Activated CD4-positive, alpha-beta memory T cell treated with anti-CD3 and anti-CD28 coated beads, Interleukin-2, amount 10 ng/mL, durations not matched to agents 7 days and 5 days (primary cell): Measurements from ENCODE around the gene CDH11. TPM values are rescaled to one million over a fixed set of nuclear protein-coding genes. Genes with fewer than 3 reads are reported as not detected.

ENCODE experiments used
- CTCF ChIA-PET: fragments of 350-600 bp; sonication (Branson Sonifier 250); formaldehyde crosslinking; loops from one replicate; lab custom pipeline; 2021; ENCODE audit warnings: antibody characterized with exemption, inconsistent platforms; lab: Charles Lee
- POLR2A ChIA-PET: fragments of 350-600 bp; sonication (Branson Sonifier 250); formaldehyde crosslinking; loops from one replicate; lab custom pipeline; 2021; ENCODE audit warnings: antibody characterized with exemption; lab: Charles Lee
- DNase-seq: peaks from one replicate; pipeline ENCODE4 v3.0.0-alpha.2; 2020
- H3K27ac Mint-ChIP-seq: one replicate; pipeline ENCODE4 v1.8.0; 2021; ENCODE audit warnings: mild to moderate bottlenecking, mixed read lengths
- H3K27me3 Mint-ChIP-seq: one replicate; pipeline ENCODE4 v1.8.0; 2021; ENCODE audit warnings: mixed read lengths
- H3K36me3 Mint-ChIP-seq: one replicate; pipeline ENCODE4 v1.8.0; 2021; ENCODE audit warnings: low read depth, mixed read lengths
- H3K4me1 Mint-ChIP-seq: one replicate; pipeline ENCODE4 v1.8.0; 2021; ENCODE audit warnings: mixed read lengths
- H3K4me3 Mint-ChIP-seq: one replicate; pipeline ENCODE4 v1.8.0; 2021; ENCODE audit warnings: mild to moderate bottlenecking, mixed read lengths
- H3K9me3 Mint-ChIP-seq: one replicate; pipeline ENCODE4 v1.8.0; 2021; ENCODE audit warnings: mixed read lengths
- total RNA-seq, 2 experiments: library from RNA; stranded (reverse); gene quantifications; one replicate each; pipeline ENCODE4 v1.2.3, GENCODE V29; 2021

The CDH11 gene
- total RNA-seq, 2 experiments from 2014 or later, result not detected

DNA sequence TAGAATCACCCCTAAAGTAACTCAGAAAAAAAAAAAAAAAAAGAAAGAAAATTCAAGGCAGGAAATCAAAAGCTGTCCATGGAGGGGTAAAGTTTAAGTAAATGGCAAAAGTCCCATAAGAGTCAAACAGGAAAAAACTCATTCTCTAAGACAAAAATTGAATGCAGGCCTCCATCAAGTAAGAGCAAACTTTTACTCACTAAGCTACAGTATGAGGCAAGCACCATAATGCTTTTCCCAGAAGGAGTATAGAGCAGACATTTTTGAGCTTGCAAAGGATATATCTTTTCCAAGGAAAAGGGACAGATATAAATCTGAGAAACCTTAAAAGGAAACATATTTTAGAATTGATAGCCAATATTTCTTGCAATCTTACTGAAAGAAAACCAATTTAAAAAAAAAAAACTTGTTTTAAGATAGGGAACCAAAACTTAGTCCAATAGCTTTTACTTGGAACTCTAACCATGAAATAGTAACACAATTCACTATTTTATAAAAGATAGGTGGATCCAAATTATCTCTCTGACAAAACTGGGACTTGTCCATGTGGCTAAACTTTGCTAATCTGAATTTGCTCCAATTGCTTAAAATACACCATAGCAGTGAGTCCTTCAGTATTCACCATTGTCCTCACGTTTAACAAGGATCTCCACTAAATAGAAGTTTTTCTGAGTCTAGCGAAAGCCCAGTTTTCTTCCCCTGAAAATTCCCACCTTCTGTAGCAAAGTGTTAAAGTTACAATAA, 99.8 kb downstream of the CDH11 start:
- H3K4me3 Mint-ChIP-seq, result no peak overlapping the region
- no peaks in the 10 kb centered on the region for H3K36me3 Mint-ChIP-seq
- no peaks in the 10 kb centered on the region for H3K4me1 Mint-ChIP-seq
- ChIA-PET POLR2A (no interaction called here), CTCF (no interaction called here)
- DNase-seq, result no peak
- H3K27ac Mint-ChIP-seq, result no peak overlapping the region
- H3K9me3 Mint-ChIP-seq, result peaks cover 2% of the 10 kb centered on the region
- H3K27me3 Mint-ChIP-seq, result no peaks in the 10 kb centered on the region

DNA sequence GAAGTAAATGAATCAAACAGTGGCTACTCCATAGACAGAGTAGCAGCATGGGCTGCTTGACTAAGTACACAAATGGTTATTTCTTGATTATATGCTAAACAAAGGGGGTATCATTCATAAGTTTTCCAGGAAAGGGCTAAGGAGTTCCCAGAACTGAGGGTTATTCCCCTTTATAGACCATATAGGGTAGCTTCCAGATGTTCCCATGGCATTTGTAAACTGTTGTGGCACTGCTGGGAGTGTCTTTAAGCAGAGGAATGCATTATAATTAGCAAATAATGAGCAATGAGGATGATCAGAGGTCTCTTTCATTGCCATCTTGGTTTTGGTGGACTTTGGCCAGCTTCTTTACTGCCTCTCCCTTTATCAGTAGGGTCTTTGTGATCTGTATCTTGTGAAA, 105.1 kb downstream of the CDH11 start:
- POLR2A ChIA-PET, result no interaction called here
- Mint-ChIP-seq H3K36me3 (no peaks in the 10 kb centered on the region), H3K27ac (no peak overlapping the region), H3K9me3 (peaks cover 5% of the 10 kb centered on the region), H3K27me3 (no peaks in the 10 kb centered on the region), H3K4me3 (no peak overlapping the region), H3K4me1 (no peaks in the 10 kb centered on the region)
- CTCF ChIA-PET, result no interaction called here
- DNase-seq, result no peak

DNA sequence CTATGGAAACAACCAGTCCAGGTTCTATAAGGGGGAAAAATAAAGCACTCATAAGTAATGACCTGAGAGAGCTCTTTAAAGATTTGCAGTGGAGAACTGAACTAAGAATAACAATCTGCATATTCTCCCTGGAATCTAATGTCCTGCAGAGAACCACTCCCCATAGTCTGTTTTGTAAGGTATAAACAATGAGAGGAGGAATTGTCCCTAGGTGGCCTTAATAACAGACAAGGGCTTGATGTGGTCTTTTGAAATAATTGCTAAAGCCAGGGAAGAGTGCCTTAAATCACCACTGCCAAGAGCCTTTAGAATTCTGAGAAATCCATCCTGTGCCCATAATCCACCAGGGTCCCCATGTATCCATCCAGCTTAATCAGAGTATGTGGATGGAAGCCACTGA, 106.3 kb downstream of the CDH11 start:
- Mint-ChIP-seq H3K4me3 (no peak overlapping the region), H3K9me3 (peaks cover 5% of the 10 kb centered on the region), H3K27me3 (no peaks in the 10 kb centered on the region), H3K36me3 (no peaks in the 10 kb centered on the region), H3K27ac (no peak overlapping the region), H3K4me1 (no peaks in the 10 kb centered on the region)
- DNase-seq, result no peak
- CTCF ChIA-PET, result no interaction called here
- POLR2A ChIA-PET, result no interaction called here

DNA sequence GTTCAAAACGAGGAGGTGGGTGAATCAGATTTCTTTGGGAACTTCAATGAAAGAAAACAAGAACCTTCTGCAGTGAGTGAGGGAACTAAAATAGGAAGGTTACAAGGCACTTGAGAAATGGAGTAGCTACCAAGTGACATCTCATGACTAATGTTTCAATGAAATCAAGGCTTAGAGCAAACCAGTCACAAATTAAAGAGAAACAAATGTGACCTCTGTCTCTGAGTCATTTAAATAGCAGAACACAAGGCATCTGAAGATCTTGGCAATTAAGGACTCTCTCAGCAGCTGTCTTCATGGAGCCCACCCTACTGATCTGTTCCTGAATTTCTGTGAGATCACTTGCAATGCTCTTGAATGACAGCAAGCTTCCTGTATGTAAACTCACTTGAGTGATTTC, 109.5 kb downstream of the CDH11 start:
- H3K4me1 Mint-ChIP-seq, result no peaks in the 10 kb centered on the region
- no peak overlapping the region for H3K4me3 Mint-ChIP-seq
- ChIA-PET CTCF (no interaction called here), POLR2A (no interaction called here)
- H3K27ac Mint-ChIP-seq, result no peak overlapping the region
- H3K9me3 Mint-ChIP-seq, result peaks cover 5% of the 10 kb centered on the region
- H3K36me3 Mint-ChIP-seq, result no peaks in the 10 kb centered on the region
- DNase-seq, result no peak
- no peaks in the 10 kb centered on the region for H3K27me3 Mint-ChIP-seq

DNA sequence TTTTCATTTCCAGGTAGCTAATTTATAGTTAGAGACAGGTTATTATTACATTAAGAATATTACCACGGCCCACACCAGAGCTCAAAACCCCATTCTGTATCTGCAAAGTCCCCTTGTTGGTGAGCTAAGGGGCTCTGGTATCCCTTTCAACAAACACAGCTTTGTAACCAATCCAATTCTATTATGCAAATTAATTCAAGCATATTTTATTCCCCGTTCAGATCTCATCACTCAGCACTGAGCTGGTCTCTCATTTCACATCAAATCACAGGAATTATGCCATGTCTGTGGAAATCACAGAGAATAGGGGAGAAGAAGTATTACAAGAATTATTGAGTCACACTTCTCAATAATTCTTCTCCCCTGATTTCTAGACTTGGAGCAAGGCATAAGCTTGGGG, 111.7 kb downstream of the CDH11 start:
- peaks cover 13% of the 10 kb centered on the region for H3K9me3 Mint-ChIP-seq
- ChIA-PET POLR2A (no interaction called here), CTCF (no interaction called here)
- no peak overlapping the region for H3K27ac Mint-ChIP-seq
- no peak for DNase-seq
- H3K4me1 Mint-ChIP-seq, result no peaks in the 10 kb centered on the region
- no peaks in the 10 kb centered on the region for H3K27me3 Mint-ChIP-seq
- no peak overlapping the region for H3K4me3 Mint-ChIP-seq
- no peaks in the 10 kb centered on the region for H3K36me3 Mint-ChIP-seq

DNA sequence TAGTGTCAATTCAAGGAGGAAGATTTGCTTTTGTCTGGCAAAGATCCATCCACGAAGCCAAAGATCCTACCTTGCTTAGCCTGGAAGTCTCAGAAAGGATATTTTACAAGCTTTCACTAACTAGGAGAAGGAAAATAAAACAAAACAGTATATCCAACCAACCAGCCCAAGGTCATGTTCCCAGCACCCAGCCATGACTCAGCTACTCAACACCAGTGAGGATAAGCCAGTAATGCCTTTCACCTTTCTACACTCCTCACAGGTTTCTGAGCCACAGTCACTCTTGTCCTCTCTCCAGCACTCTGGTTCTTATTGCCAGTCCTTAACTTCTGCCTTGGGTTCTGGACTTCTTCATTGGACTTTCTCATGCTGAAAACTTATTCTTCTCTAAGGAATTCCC, 116.2 kb downstream of the CDH11 start:
- Mint-ChIP-seq H3K4me1 (no peaks in the 10 kb centered on the region), H3K4me3 (no peak overlapping the region), H3K9me3 (peaks cover 20% of the 10 kb centered on the region), H3K27me3 (no peaks in the 10 kb centered on the region), H3K27ac (no peak overlapping the region), H3K36me3 (no peaks in the 10 kb centered on the region)
- ChIA-PET POLR2A (no interaction called here), CTCF (no interaction called here)
- no peak for DNase-seq

DNA sequence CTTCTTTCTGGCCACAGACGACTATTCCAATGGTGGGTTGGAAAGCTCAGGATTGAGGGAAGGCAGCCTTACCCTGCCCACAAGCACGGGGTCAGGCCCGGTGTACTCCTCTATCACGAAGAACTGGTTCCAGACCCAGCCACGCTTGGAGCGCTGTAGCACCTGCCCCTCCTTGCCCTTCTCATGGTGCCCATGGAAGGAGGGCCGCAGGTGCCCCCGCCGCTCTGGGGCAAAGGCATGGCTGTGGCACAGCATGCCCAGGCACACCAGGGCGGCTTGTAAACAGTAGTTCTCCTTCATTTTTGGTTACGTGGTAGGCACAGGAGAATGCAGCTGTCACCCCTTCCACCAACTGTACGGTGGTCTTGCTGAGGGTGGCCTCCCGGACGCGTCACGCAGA, 117.3 kb downstream of the CDH11 start:
- ChIA-PET CTCF (no interaction called here), POLR2A (no interaction called here)
- H3K36me3 Mint-ChIP-seq, result no peaks in the 10 kb centered on the region
- H3K27me3 Mint-ChIP-seq, result no peaks in the 10 kb centered on the region
- no peak for DNase-seq
- no peaks in the 10 kb centered on the region for H3K4me1 Mint-ChIP-seq
- H3K9me3 Mint-ChIP-seq, result peaks cover 20% of the 10 kb centered on the region
- no peak overlapping the region for H3K27ac Mint-ChIP-seq
- H3K4me3 Mint-ChIP-seq, result no peak overlapping the region

DNA sequence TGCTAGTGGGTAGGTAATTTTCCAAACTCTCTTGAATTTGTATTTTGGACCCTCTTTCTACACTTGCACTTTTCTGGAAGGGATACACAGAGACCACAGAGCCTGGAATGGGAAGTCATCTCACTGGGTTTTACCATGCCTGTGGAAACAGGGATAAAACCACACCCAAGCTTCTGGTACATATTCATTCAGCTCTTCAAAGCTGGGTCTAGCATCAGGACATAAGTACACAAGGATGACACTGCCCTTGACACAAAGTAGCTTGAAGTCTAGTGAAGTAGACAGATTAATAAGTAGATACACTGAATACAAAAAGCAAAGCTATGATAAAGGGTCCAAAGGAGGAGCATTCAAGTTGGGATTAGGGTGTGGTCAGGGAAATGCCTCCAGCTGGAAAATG, 118.2 kb downstream of the CDH11 start:
- H3K4me1 Mint-ChIP-seq, result no peaks in the 10 kb centered on the region
- peaks cover 20% of the 10 kb centered on the region for H3K9me3 Mint-ChIP-seq
- POLR2A ChIA-PET, result no interaction called here
- H3K27me3 Mint-ChIP-seq, result no peaks in the 10 kb centered on the region
- no peak for DNase-seq
- H3K27ac Mint-ChIP-seq, result no peak overlapping the region
- H3K4me3 Mint-ChIP-seq, result no peak overlapping the region
- CTCF ChIA-PET, result no interaction called here
- no peaks in the 10 kb centered on the region for H3K36me3 Mint-ChIP-seq

DNA sequence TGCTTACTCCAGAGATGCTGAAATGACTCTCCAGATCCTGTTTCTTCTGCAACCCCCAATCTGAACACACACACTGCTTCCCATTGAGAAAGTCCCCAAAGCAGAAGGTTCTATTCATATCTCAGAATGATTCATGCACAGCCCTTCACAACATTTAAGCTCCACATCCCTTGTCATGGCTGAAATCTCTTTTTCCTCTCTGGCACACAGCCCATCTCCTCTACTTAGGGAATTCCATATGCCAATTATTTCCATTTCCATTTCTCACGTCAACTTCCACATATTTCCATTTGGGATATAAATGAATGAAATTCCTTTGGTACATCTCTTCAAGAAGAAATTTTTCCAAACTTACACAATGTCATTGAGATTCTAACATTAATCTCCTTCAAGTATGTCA, 119.6 kb downstream of the CDH11 start:
- Mint-ChIP-seq H3K9me3 (peaks cover 28% of the 10 kb centered on the region), H3K4me1 (no peaks in the 10 kb centered on the region), H3K4me3 (no peak overlapping the region), H3K36me3 (no peaks in the 10 kb centered on the region), H3K27me3 (no peaks in the 10 kb centered on the region), H3K27ac (no peak overlapping the region)
- ChIA-PET CTCF (no interaction called here), POLR2A (no interaction called here)
- no peak for DNase-seq

DNA sequence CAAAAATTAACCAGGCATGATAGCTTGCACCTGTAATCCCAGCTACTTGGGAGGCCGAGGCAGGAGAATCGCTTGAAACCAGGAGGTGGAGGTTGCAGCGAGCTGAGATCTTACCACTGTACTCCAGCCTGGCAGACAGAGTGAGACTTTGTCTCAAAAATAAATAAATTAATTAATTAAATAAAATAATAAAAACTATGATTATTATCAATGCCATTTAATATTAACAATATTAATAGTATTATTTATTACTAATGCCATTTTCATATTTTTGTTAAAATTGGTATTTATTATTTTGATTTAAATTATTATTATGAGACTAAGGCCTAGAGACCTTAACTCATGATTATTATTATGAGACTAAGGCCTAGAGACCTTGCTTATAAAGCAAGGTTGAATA, 121.2 kb downstream of the CDH11 start:
- H3K4me3 Mint-ChIP-seq, result no peak overlapping the region
- H3K9me3 Mint-ChIP-seq, result peaks cover 23% of the 10 kb centered on the region
- no peaks in the 10 kb centered on the region for H3K36me3 Mint-ChIP-seq
- H3K27ac Mint-ChIP-seq, result no peak overlapping the region
- no peak for DNase-seq
- H3K4me1 Mint-ChIP-seq, result no peaks in the 10 kb centered on the region
- ChIA-PET POLR2A (no interaction called here), CTCF (no interaction called here)
- no peaks in the 10 kb centered on the region for H3K27me3 Mint-ChIP-seq

DNA sequence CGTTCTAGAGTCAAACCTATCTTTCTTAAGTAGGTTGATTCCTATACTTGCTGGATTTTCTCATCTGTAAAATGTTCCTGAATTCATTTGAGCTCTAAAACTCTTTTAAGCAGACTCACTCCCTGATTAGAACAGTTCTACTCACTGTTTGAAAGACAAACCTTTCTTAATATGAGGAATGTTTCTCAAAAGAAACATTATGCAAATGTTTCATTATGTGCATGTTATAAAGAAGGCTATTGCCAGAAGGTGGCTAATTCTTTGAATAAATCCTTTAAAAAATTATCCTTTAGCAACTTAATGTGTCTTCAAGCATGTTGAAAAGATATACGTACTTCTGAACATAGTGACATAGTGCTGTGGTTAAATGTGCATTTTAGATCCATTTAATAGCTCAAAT, 124.1 kb downstream of the CDH11 start:
- DNase-seq, result no peak
- H3K4me3 Mint-ChIP-seq, result no peak overlapping the region
- ChIA-PET POLR2A (no interaction called here), CTCF (no interaction called here)
- H3K27me3 Mint-ChIP-seq, result no peaks in the 10 kb centered on the region
- H3K36me3 Mint-ChIP-seq, result no peaks in the 10 kb centered on the region
- H3K9me3 Mint-ChIP-seq, result peaks cover 17% of the 10 kb centered on the region
- no peaks in the 10 kb centered on the region for H3K4me1 Mint-ChIP-seq
- H3K27ac Mint-ChIP-seq, result no peak overlapping the region

DNA sequence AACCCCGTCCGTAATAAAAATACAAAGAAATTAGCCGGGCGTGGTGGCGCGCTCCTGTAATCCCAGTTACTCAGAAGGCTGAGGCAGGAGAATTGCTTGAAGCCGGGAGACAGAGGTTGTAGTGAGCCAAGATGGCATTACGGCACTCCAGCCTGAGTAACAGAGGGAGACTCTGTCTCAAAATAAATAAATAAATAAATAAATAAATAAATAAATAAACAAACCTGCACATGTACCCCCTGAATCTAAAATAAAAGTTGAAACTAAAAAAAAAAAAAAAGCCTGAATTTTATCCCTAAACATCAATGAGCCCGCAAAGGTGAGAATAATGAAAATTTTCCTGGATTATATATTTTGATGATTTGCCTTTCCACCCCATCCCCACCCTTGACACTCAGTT, 124.7 kb downstream of the CDH11 start:
- Mint-ChIP-seq H3K27me3 (no peaks in the 10 kb centered on the region), H3K4me3 (no peak overlapping the region), H3K9me3 (peaks cover 14% of the 10 kb centered on the region), H3K4me1 (no peaks in the 10 kb centered on the region), H3K36me3 (no peaks in the 10 kb centered on the region), H3K27ac (no peak overlapping the region)
- ChIA-PET POLR2A (no interaction called here), CTCF (no interaction called here)
- no peak for DNase-seq

DNA sequence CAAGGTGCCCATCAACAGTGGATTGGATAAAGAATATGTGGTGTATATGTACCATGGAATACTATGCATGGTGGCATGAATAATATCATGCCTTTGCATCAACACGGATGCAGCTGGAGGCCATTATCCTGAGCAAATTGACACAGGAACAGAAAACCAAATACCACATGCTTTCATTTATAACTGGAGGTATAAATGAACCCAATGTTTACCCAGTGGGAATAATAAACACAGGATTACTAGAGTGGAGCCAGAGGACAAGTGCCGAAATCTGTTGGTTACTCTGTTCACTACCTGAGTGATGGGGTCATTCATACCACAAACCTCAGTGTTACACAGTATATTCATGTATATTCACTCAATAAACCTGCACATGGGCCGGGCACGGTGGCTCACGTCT, 125.2 kb downstream of the CDH11 start:
- CTCF ChIA-PET, result no interaction called here
- POLR2A ChIA-PET, result no interaction called here
- Mint-ChIP-seq H3K4me1 (no peaks in the 10 kb centered on the region), H3K27me3 (no peaks in the 10 kb centered on the region), H3K36me3 (no peaks in the 10 kb centered on the region), H3K27ac (no peak overlapping the region), H3K9me3 (peaks cover 13% of the 10 kb centered on the region), H3K4me3 (no peak overlapping the region)
- no peak for DNase-seq

DNA sequence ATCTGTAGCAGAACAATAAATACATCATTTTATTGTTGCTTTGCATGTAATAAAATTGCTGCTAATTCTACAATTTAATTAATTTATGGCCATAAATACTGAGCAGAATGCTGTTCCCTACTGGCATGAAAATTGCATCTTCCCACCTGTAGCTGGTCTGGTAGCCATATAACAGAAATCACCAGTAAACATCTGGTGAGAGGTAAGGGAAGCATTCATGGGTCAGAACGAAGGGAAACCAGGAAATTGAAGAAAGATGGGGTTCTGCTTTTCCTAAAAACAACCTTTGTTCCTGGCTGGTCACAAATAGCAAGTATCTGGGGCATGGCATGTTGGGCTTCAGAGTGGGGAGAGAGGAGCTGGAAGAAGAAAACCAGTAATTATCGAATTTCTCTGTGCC, 128.4 kb downstream of the CDH11 start:
- Mint-ChIP-seq H3K9me3 (peaks cover 19% of the 10 kb centered on the region), H3K4me1 (no peaks in the 10 kb centered on the region), H3K27ac (no peak overlapping the region), H3K36me3 (no peaks in the 10 kb centered on the region), H3K4me3 (no peak overlapping the region), H3K27me3 (no peaks in the 10 kb centered on the region)
- DNase-seq, result no peak
- CTCF ChIA-PET, result no interaction called here
- POLR2A ChIA-PET, result no interaction called here
